Measurements from ENCODE around the gene TMEM178A. TPM values are rescaled to one million over a fixed set of nuclear protein-coding genes. Genes with fewer than 3 reads are reported as not detected.

The TMEM178A gene
- total RNA-seq, 1 donor from 2014 or later: 2.8 TPM

GRCh38 chr2:39755466-39755865, 89.7 kb downstream of the TMEM178A start:
- H3K4me3 ChIP-seq (ENCODE audit: low read depth, low read length): no peak overlapping the region
- DNase-seq (ENCODE audit: low read depth): no peak
- TF ChIP-seq, protein P1, sequence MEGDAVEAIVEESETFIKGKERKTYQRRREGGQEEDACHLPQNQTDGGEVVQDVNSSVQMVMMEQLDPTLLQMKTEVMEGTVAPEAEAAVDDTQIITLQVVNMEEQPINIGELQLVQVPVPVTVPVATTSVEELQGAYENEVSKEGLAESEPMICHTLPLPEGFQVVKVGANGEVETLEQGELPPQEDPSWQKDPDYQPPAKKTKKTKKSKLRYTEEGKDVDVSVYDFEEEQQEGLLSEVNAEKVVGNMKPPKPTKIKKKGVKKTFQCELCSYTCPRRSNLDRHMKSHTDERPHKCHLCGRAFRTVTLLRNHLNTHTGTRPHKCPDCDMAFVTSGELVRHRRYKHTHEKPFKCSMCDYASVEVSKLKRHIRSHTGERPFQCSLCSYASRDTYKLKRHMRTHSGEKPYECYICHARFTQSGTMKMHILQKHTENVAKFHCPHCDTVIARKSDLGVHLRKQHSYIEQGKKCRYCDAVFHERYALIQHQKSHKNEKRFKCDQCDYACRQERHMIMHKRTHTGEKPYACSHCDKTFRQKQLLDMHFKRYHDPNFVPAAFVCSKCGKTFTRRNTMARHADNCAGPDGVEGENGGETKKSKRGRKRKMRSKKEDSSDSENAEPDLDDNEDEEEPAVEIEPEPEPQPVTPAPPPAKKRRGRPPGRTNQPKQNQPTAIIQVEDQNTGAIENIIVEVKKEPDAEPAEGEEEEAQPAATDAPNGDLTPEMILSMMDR (conservative IDR thresholded peaks at IDR 0.05; ENCODE audit: low read depth, low read length): no peak

DNA sequence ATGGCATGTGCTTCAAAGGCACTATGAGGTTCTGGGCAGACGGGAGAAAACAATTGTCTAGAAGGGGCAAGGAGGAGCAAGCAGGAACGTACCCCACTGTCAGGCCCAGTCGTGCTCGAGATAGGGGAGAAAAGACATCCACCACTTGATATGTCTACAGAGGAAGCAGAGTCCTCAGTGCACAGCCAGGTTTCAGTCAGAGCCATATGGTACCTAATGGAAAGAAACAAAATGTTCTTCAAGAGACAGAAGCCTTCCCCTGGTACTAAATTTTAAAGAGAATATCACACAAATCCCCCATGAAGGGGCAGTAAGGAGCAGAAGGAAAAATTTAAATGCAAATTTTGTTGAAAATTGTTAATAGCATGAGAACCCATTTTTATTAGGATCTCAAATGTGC, 91.4 kb downstream of the TMEM178A start:
- DNase-seq (ENCODE audit: low read depth): no peak
- TF ChIP-seq, protein P1 (conservative IDR thresholded peaks at IDR 0.05; ENCODE audit: low read depth, low read length): no peak

GRCh38 chr2:39762448-39762847, 96.7 kb downstream of the TMEM178A start:
- DNase-seq (ENCODE audit: low read depth): no peak
- TF ChIP-seq, protein P1 (conservative IDR thresholded peaks at IDR 0.05; ENCODE audit: low read depth, low read length): no peak
- no peak overlapping the region for H3K4me3 ChIP-seq (ENCODE audit: low read depth, low read length)

More for the DNA sequence above, 91.4 kb downstream of the TMEM178A start:
- no peak overlapping the region for H3K4me3 ChIP-seq (ENCODE audit: low read depth, low read length)

Other genes starting within 250 kb of the TMEM178A start
- gene MAP4K3, start 228.6 kb upstream of the TMEM178A start, total RNA-seq: 18.3 and 25.1 TPM in 2 replicates
- gene THUMPD2, start 113.3 kb downstream of the TMEM178A start, total RNA-seq: 5.2 and 6.7 TPM in 2 replicates

All from epithelial cell of proximal tubule (primary cell).